ENCODE results near the gene ARRB1. TPM values are rescaled to one million over a fixed set of nuclear protein-coding genes. Genes with fewer than 3 reads are reported as not detected.

The ARRB1 gene
- total and polyA plus RNA-seq, 10 of the 15 experiments (the other 5 are each of a cell fraction or from before 2014, with no cell fraction given): 0.39 to 12.9 (median 1.7) TPM

- TF ChIP-seq SPI1 (IDR thresholded peaks at IDR 0.05; ENCODE audit: borderline replicate concordance, insufficient read depth, low read depth, low read length): no peak
- no peak for TF ChIP-seq CUX1 (IDR thresholded peaks at IDR 0.05; ENCODE audit: insufficient replicate concordance, low read depth, low read length)
- TF ChIP-seq SMAD5 (IDR thresholded peaks at IDR 0.05; ENCODE audit: low read depth): no peak
- TF ChIP-seq RELA (IDR thresholded peaks at IDR 0.05; ENCODE audit: borderline replicate concordance, partially characterized antibody): no peak
- H2AFZ ChIP-seq (ENCODE audit: control insufficient read depth, low read depth, low read length): no peak overlapping the region
- RAD21 ChIA-PET (ENCODE audit: unreplicated experiment): interaction anchor here (1.5 to 1.6 kb wide), 2 partner anchors 42 to 106 kb away, joined by 4 to 5 read pairs; no protein-coding TSS in a partner anchor
- ATAC-seq (no peak), FAIRE-seq (no peak), DNase-seq (ENCODE audit: low read depth, low spot score) (no peak)
- POLR2A ChIA-PET: no interaction called here
- H3K4me2 ChIP-seq (ENCODE audit: control insufficient read depth, insufficient read depth): no peak overlapping the region
- CTCF ChIA-PET: interaction anchor here (0.6 to 7.1 kb wide), 5 partner anchors 12 to 317 kb away, joined by 3 to 129 read pairs (median 30); no protein-coding TSS in a partner anchor
- peaks cover 1 to 10% of the 10 kb centered on the region in 2 experiments; a peak in 3 of 4 replicates for H3K27me3 ChIP-seq (replicated peaks in 1 of 2; ENCODE audit: control insufficient read depth in 2 of 2, insufficient read depth in 2 of 2, low read length in 1 of 2)
- H3K27ac ChIP-seq (ENCODE audit: control insufficient read depth, insufficient read depth): no peak overlapping the region
- SMC1A ChIA-PET (ENCODE audit: uncharacterized antibody, unreplicated experiment): interaction anchor here (2.2 kb wide), 1 partner anchor 106 kb away, joined by 12 read pairs; no protein-coding TSS in a partner anchor
- H3K79me2 ChIP-seq (ENCODE audit: control insufficient read depth, insufficient read depth, low read length): no peaks in the 10 kb centered on the region
- no peaks in the 10 kb centered on the region for H3K4me1 ChIP-seq (ENCODE audit: control insufficient read depth, insufficient read depth, low read length)
- no peak overlapping the region for H3K9ac ChIP-seq (ENCODE audit: control insufficient read depth, insufficient read depth, low read length)
- no TSS peak for BruUV-seq (replicated peaks)
- no peaks in the 10 kb centered on the region for H3K9me3 ChIP-seq (replicated peaks; ENCODE audit: control insufficient read depth, insufficient read depth, low read length)
- WGBS (ENCODE audit: insufficient coverage, insufficient replicate concordance, low lambda C conversion rate, missing lambda C conversion rate): 32% methylated on average over 11 of the region's 11 CpGs
- H3K4me3 ChIP-seq: no peak overlapping the region
- in situ Hi-C loops (cut with MboI): loop anchor here (5.0 kb wide), 3 partner anchors 100 to 315 kb away; no protein-coding TSS in a partner anchor
- intact Hi-C loops (cut with micrococcal nuclease; ENCODE audit: unreplicated experiment): no loop called here
- no peaks in the 10 kb centered on the region for H4K20me1 ChIP-seq (ENCODE audit: control insufficient read depth, insufficient read depth)
- no peaks in the 10 kb centered on the region for H3K36me3 ChIP-seq (ENCODE audit: control insufficient read depth in 2 of 2, insufficient read depth in 2 of 2, low read length in 1 of 2)
Measured at GRCh38 chr11:75246671-75247350, 104.7 kb downstream of the ARRB1 start.

Measured in GM12878 (cell line).